Kasumi-1 (cell line): ENCODE measurements around the gene VPS13C.
A peak's percentile ranks its signal among the peaks of the same experiment; 100 is the strongest.

ENCODE experiments used
- DNase-seq, 2 experiments: peaks; one replicate each; lab custom pipeline; 2025; lab: John Stamatoyannopoulos, UW

VPS13C gene

GRCh38 chr15:61856295-61856694 is 204.0 kb downstream of the VPS13C start:
- no peak for DNase-seq

GRCh38 chr15:61853195-61853594 is 207.1 kb downstream of the VPS13C start:
- DNase-seq: no peak

GRCh38 chr15:61851955-61852354 is 208.3 kb downstream of the VPS13C start:
- no peak for DNase-seq

GRCh38 chr15:61849447-61849846 is 210.8 kb downstream of the VPS13C start:
- no peak for DNase-seq

GRCh38 chr15:61841466-61841865 is 218.8 kb downstream of the VPS13C start:
- DNase-seq: peak in 1 of 2 experiments; percentile 7

GRCh38 chr15:61840090-61840489 is 220.2 kb downstream of the VPS13C start:
- DNase-seq: no peak

- no peak for DNase-seq
Measured at GRCh38 chr15:61839546-61839945, 220.7 kb downstream of the VPS13C start.

- DNase-seq: peak; percentile 60 to 78
Measured at GRCh38 chr15:61835496-61836106, 224.6 kb downstream of the VPS13C start.

- no peak for DNase-seq
Measured at GRCh38 chr15:61835029-61835428, 225.2 kb downstream of the VPS13C start.

- peak; percentile 61 to 75 for DNase-seq
Measured at GRCh38 chr15:61834076-61834697, 226.1 kb downstream of the VPS13C start.

- DNase-seq: no peak
Measured at GRCh38 chr15:61832223-61832622, 228.0 kb downstream of the VPS13C start.

- DNase-seq: peak; percentile 75 to 80
Measured at GRCh38 chr15:61831505-61831921, 228.7 kb downstream of the VPS13C start.

GRCh38 chr15:61830536-61831330 is 229.5 kb downstream of the VPS13C start:
- DNase-seq: peak; percentile 32 to 43

- no peak for DNase-seq
Measured at GRCh38 chr15:61829514-61829889, 230.7 kb downstream of the VPS13C start.

GRCh38 chr15:61828860-61829513 is 231.3 kb downstream of the VPS13C start:
- no peak for DNase-seq

- DNase-seq: no peak
Measured at GRCh38 chr15:61828008-61828407, 232.2 kb downstream of the VPS13C start.

GRCh38 chr15:61827131-61827530 is 233.1 kb downstream of the VPS13C start:
- no peak for DNase-seq

- DNase-seq: no peak
Measured at GRCh38 chr15:61824291-61824690, 236.0 kb downstream of the VPS13C start.

GRCh38 chr15:61822511-61822910 is 237.7 kb downstream of the VPS13C start:
- no peak for DNase-seq

- no peak for DNase-seq
Measured at GRCh38 chr15:61820951-61821350, 239.3 kb downstream of the VPS13C start.

GRCh38 chr15:61820212-61820611 is 240.0 kb downstream of the VPS13C start:
- DNase-seq: no peak

GRCh38 chr15:61819386-61819785 is 240.9 kb downstream of the VPS13C start:
- DNase-seq: no peak

- no peak for DNase-seq
Measured at GRCh38 chr15:61818801-61819200, 241.4 kb downstream of the VPS13C start.
